ENCODE results near the gene EHBP1. TPM values are rescaled to one million over a fixed set of nuclear protein-coding genes. Genes with fewer than 3 reads are reported as not detected.
"Not testable (repeated sequence)": the region's sequence is repeated elsewhere in the genome, so short reads cannot be mapped to it uniquely, and the experiment has no call there.

Gene EHBP1
- total and polyA plus RNA-seq, 5 donors from 2014 or later, result 8.5 to 25.6 (median 10.0) TPM

- H3K27me3 Mint-ChIP-seq, result no peaks in the 10 kb centered on the region
- no peak overlapping the region for H3K27ac Mint-ChIP-seq
- H3K9me3 Mint-ChIP-seq, result peaks cover 0 to 9% (median 2%) of the 10 kb centered on the region in 7 donors
- peaks cover 0 to 22% (median 3%) of the 10 kb centered on the region in 4 donors for H3K4me1 Mint-ChIP-seq
- no peak overlapping the region for H3K4me3 ChIP-seq (ENCODE audit: low read depth, low read length)
- H3K36me3 Mint-ChIP-seq, result peaks cover 17% of the 10 kb centered on the region
- no peaks in the 10 kb centered on the region for H3K27me3 ChIP-seq (ENCODE audit: control insufficient read depth, insufficient read depth, low read length)
- H3K4me1 ChIP-seq (ENCODE audit: control insufficient read depth, insufficient read depth, low read length, poor library complexity, severe bottlenecking), result no peaks in the 10 kb centered on the region
- H3K9me3 ChIP-seq (ENCODE audit: control insufficient read depth in 2 of 2, low read length in 2 of 2), result no peaks in the 10 kb centered on the region
- ATAC-seq (ENCODE audit: low read depth in 2 of 2), result no peak
- DNase-seq, result no peak
- no peak overlapping the region for H3K27ac ChIP-seq (ENCODE audit: insufficient read depth, low read length, poor library complexity, severe bottlenecking)
- no peak overlapping the region for H3K4me3 Mint-ChIP-seq
- H3K36me3 ChIP-seq (ENCODE audit: control insufficient read depth, insufficient read depth, low read length), result no peaks in the 10 kb centered on the region
Observed at GRCh38 chr2:62747169-62747568, 41.7 kb downstream of the EHBP1 start.

- DNase-seq (no peak), ATAC-seq (ENCODE audit: low read depth in 2 of 2) (no peak)
- no peak overlapping the region for H3K4me3 ChIP-seq (ENCODE audit: low read depth, low read length)
- H3K27me3 ChIP-seq (ENCODE audit: control insufficient read depth, insufficient read depth, low read length), result no peaks in the 10 kb centered on the region
- peaks cover 0 to 20% (median 3%) of the 10 kb centered on the region in 4 donors for H3K4me1 Mint-ChIP-seq
- H3K27me3 Mint-ChIP-seq, result no peaks in the 10 kb centered on the region
- H3K27ac ChIP-seq (ENCODE audit: insufficient read depth, low read length, poor library complexity, severe bottlenecking), result no peak overlapping the region
- H3K9me3 Mint-ChIP-seq, result peaks cover 0 to 12% (median 2%) of the 10 kb centered on the region in 7 donors
- H3K9me3 ChIP-seq (ENCODE audit: control insufficient read depth in 2 of 2, low read length in 2 of 2), result no peaks in the 10 kb centered on the region
- H3K27ac Mint-ChIP-seq, result no peak overlapping the region
- H3K36me3 Mint-ChIP-seq, result peaks cover 24% of the 10 kb centered on the region
- H3K4me1 ChIP-seq (ENCODE audit: control insufficient read depth, insufficient read depth, low read length, poor library complexity, severe bottlenecking), result no peaks in the 10 kb centered on the region
- H3K4me3 Mint-ChIP-seq, result no peak overlapping the region
- H3K36me3 ChIP-seq (ENCODE audit: control insufficient read depth, insufficient read depth, low read length), result no peaks in the 10 kb centered on the region
Observed at GRCh38 chr2:62747876-62748275, 42.4 kb downstream of the EHBP1 start.

- H3K36me3 ChIP-seq (ENCODE audit: control insufficient read depth, insufficient read depth, low read length); H3K27ac ChIP-seq (ENCODE audit: insufficient read depth, low read length, poor library complexity, severe bottlenecking); H3K9me3 ChIP-seq (ENCODE audit: control insufficient read depth in 2 of 2, low read length in 2 of 2); DNase-seq; H3K4me3 Mint-ChIP-seq; ATAC-seq (ENCODE audit: low read depth in 2 of 2); H3K27ac Mint-ChIP-seq; H3K4me1 ChIP-seq (ENCODE audit: control insufficient read depth, insufficient read depth, low read length, poor library complexity, severe bottlenecking); H3K4me3 ChIP-seq (ENCODE audit: low read depth, low read length); H3K27me3 Mint-ChIP-seq; H3K27me3 ChIP-seq (ENCODE audit: control insufficient read depth, insufficient read depth, low read length): not testable (repeated sequence)
- Mint-ChIP-seq H3K36me3 (peaks cover 33% of the 10 kb centered on the region), H3K9me3 (peaks cover 0 to 15% (median 2%) of the 10 kb centered on the region in 7 donors), H3K4me1 (peaks cover 0 to 19% (median 2%) of the 10 kb centered on the region in 4 donors)
Observed at GRCh38 chr2:62749111-62749510, 43.6 kb downstream of the EHBP1 start.

- Histone ChIP-seq H3K27ac (ENCODE audit: insufficient read depth, low read length, poor library complexity, severe bottlenecking) (no peak overlapping the region), H3K4me1 (ENCODE audit: control insufficient read depth, insufficient read depth, low read length, poor library complexity, severe bottlenecking) (no peaks in the 10 kb centered on the region), H3K27me3 (ENCODE audit: control insufficient read depth, insufficient read depth, low read length) (no peaks in the 10 kb centered on the region), H3K9me3 (ENCODE audit: control insufficient read depth in 2 of 2, low read length in 2 of 2) (no peaks in the 10 kb centered on the region), H3K36me3 (ENCODE audit: control insufficient read depth, insufficient read depth, low read length) (no peaks in the 10 kb centered on the region), H3K4me3 (ENCODE audit: low read depth, low read length) (no peak overlapping the region)
- ATAC-seq (ENCODE audit: low read depth in 2 of 2) (no peak), DNase-seq (no peak)
- no peak overlapping the region for H3K4me3 Mint-ChIP-seq
- H3K27ac Mint-ChIP-seq, result no peak overlapping the region
- H3K36me3 Mint-ChIP-seq, result peaks cover 25% of the 10 kb centered on the region
- H3K9me3 Mint-ChIP-seq, result peaks cover 0 to 8% (median 0%) of the 10 kb centered on the region in 7 donors
- no peaks in the 10 kb centered on the region for H3K27me3 Mint-ChIP-seq
- H3K4me1 Mint-ChIP-seq, result peaks cover 2 to 6% (median 5%) of the 10 kb centered on the region in 4 donors
Observed at GRCh38 chr2:62757029-62757428, 51.5 kb downstream of the EHBP1 start.

- H3K27ac ChIP-seq (ENCODE audit: insufficient read depth, low read length, poor library complexity, severe bottlenecking), result no peak overlapping the region
- no peak for DNase-seq
- Mint-ChIP-seq H3K27ac (no peak overlapping the region), H3K9me3 (no peaks in the 10 kb centered on the region), H3K27me3 (no peaks in the 10 kb centered on the region), H3K4me1 (peaks cover 0 to 10% (median 5%) of the 10 kb centered on the region in 4 donors), H3K36me3 (peaks cover 4% of the 10 kb centered on the region), H3K4me3 (no peak overlapping the region)
- H3K36me3 ChIP-seq (ENCODE audit: control insufficient read depth, insufficient read depth, low read length), result no peaks in the 10 kb centered on the region
- H3K27me3 ChIP-seq (ENCODE audit: control insufficient read depth, insufficient read depth, low read length), result no peaks in the 10 kb centered on the region
- H3K4me1 ChIP-seq (ENCODE audit: control insufficient read depth, insufficient read depth, low read length, poor library complexity, severe bottlenecking), result no peaks in the 10 kb centered on the region
- no peak overlapping the region for H3K4me3 ChIP-seq (ENCODE audit: low read depth, low read length)
- H3K9me3 ChIP-seq (ENCODE audit: control insufficient read depth in 2 of 2, low read length in 2 of 2), result no peaks in the 10 kb centered on the region
- no peak for ATAC-seq (ENCODE audit: low read depth in 2 of 2)
Observed at GRCh38 chr2:62760026-62760425, 54.5 kb downstream of the EHBP1 start.

GRCh38 chr2:62760555-62760954, 55.0 kb downstream of the EHBP1 start:
- Histone ChIP-seq H3K27me3 (ENCODE audit: control insufficient read depth, insufficient read depth, low read length) (no peaks in the 10 kb centered on the region), H3K4me3 (ENCODE audit: low read depth, low read length) (no peak overlapping the region), H3K27ac (ENCODE audit: insufficient read depth, low read length, poor library complexity, severe bottlenecking) (no peak overlapping the region), H3K4me1 (ENCODE audit: control insufficient read depth, insufficient read depth, low read length, poor library complexity, severe bottlenecking) (no peaks in the 10 kb centered on the region), H3K9me3 (ENCODE audit: control insufficient read depth in 2 of 2, low read length in 2 of 2) (no peaks in the 10 kb centered on the region), H3K36me3 (ENCODE audit: control insufficient read depth, insufficient read depth, low read length) (no peaks in the 10 kb centered on the region)
- no peak overlapping the region for H3K27ac Mint-ChIP-seq
- H3K27me3 Mint-ChIP-seq, result no peaks in the 10 kb centered on the region
- H3K9me3 Mint-ChIP-seq, result no peaks in the 10 kb centered on the region
- H3K36me3 Mint-ChIP-seq, result no peaks in the 10 kb centered on the region
- no peak overlapping the region for H3K4me3 Mint-ChIP-seq
- no peak for ATAC-seq (ENCODE audit: low read depth in 2 of 2)
- peaks cover 0 to 10% (median 2%) of the 10 kb centered on the region in 4 donors for H3K4me1 Mint-ChIP-seq
- DNase-seq, result no peak

- Mint-ChIP-seq H3K27ac (no peak overlapping the region), H3K36me3 (peaks cover 12% of the 10 kb centered on the region), H3K9me3 (no peaks in the 10 kb centered on the region), H3K4me3 (no peak overlapping the region), H3K4me1 (peaks cover 0 to 12% (median 5%) of the 10 kb centered on the region in 4 donors), H3K27me3 (no peaks in the 10 kb centered on the region)
- DNase-seq, result no peak
- Histone ChIP-seq H3K9me3 (ENCODE audit: control insufficient read depth in 2 of 2, low read length in 2 of 2) (no peaks in the 10 kb centered on the region), H3K4me1 (ENCODE audit: control insufficient read depth, insufficient read depth, low read length, poor library complexity, severe bottlenecking) (no peaks in the 10 kb centered on the region), H3K36me3 (ENCODE audit: control insufficient read depth, insufficient read depth, low read length) (no peaks in the 10 kb centered on the region), H3K27me3 (ENCODE audit: control insufficient read depth, insufficient read depth, low read length) (no peaks in the 10 kb centered on the region), H3K4me3 (ENCODE audit: low read depth, low read length) (no peak overlapping the region), H3K27ac (ENCODE audit: insufficient read depth, low read length, poor library complexity, severe bottlenecking) (no peak overlapping the region)
- no peak for ATAC-seq (ENCODE audit: low read depth in 2 of 2)
Observed at GRCh38 chr2:62765619-62766376, 60.3 kb downstream of the EHBP1 start.

- Mint-ChIP-seq H3K27ac (no peak overlapping the region), H3K27me3 (no peaks in the 10 kb centered on the region), H3K36me3 (peaks cover 12% of the 10 kb centered on the region), H3K9me3 (no peaks in the 10 kb centered on the region), H3K4me1 (peaks cover 6 to 16% (median 8%) of the 10 kb centered on the region in 4 donors), H3K4me3 (no peak overlapping the region)
- no peak for ATAC-seq (ENCODE audit: low read depth in 2 of 2)
- Histone ChIP-seq H3K27ac (ENCODE audit: insufficient read depth, low read length, poor library complexity, severe bottlenecking) (no peak overlapping the region), H3K4me1 (ENCODE audit: control insufficient read depth, insufficient read depth, low read length, poor library complexity, severe bottlenecking) (no peaks in the 10 kb centered on the region), H3K4me3 (ENCODE audit: low read depth, low read length) (no peak overlapping the region), H3K36me3 (ENCODE audit: control insufficient read depth, insufficient read depth, low read length) (no peaks in the 10 kb centered on the region), H3K9me3 (ENCODE audit: control insufficient read depth in 2 of 2, low read length in 2 of 2) (no peaks in the 10 kb centered on the region), H3K27me3 (ENCODE audit: control insufficient read depth, insufficient read depth, low read length) (no peaks in the 10 kb centered on the region)
- no peak for DNase-seq
Observed at GRCh38 chr2:62768615-62769014, 63.1 kb downstream of the EHBP1 start.

Measured in CD4-positive, CD25-positive, alpha-beta regulatory T cell (primary cell).